Right lobe of liver (tissue), 4 donors: ENCODE data around the gene KCNF1.

ENCODE experiments used
- CTCF ChIP-seq, 4 donors: fragments of 200-600 bp in 3 of 4; fragments of 450-650 bp in 1 of 4; IDR thresholded peaks; one replicate each; pipeline versions ENCODE4 v1.5.1 to v1.8.0; 2016 to 2022; ENCODE audit warnings: antibody characterized with exemption in 4 of 4, mild to moderate bottlenecking in 2 of 4
- POLR2A ChIP-seq: fragments of 450-650 bp; IDR thresholded peaks from one replicate; pipeline ENCODE4 v1.6.1; 2017; ENCODE audit warnings: antibody characterized with exemption, mild to moderate bottlenecking
- donor health status: DM: no; HTN: no; CAD: no.
- donor health status: DM: no; HTN: no; CAD: no.
- donor health status: DM: no; HTN: yes; CAD: no.

GRCh38 chr2:10865841-10866240 lies 45.9 kb upstream of the KCNF1 start:
- TF ChIP-seq CTCF (IDR thresholded peaks at IDR 0.05) (no peak), POLR2A (no peak)
